SK-N-SH (cell line): ENCODE data around the gene ISG20.
A peak's percentile ranks its signal among the peaks of the same experiment; 100 is the strongest.

ENCODE experiments used
- FOXM1 ChIP-seq: IDR thresholded peaks from 2 replicates; pipeline ENCODE4 v1.4.0; 2012; ENCODE audit warnings: low read depth, mild to moderate bottlenecking
- MXI1 ChIP-seq: IDR thresholded peaks from 2 replicates; pipeline ENCODE4 v1.6.1; 2012; ENCODE audit warnings: mild to moderate bottlenecking, low read depth, low read length, improper control_type of control experiment
- NFIC ChIP-seq: IDR thresholded peaks from 2 replicates; pipeline ENCODE4 v1.4.0; 2012; ENCODE audit warnings: borderline replicate concordance
- POLR2AphosphoS5 ChIP-seq: IDR thresholded peaks from 2 replicates; pipeline ENCODE4 v1.6.1; 2012; ENCODE audit warnings: low read depth, low read length
- REST ChIP-seq: IDR thresholded peaks from 2 replicates; pipeline ENCODE4 v1.6.1; 2012; ENCODE audit warnings: mild to moderate bottlenecking, low read depth, low read length, moderate library complexity
- SMC3 ChIP-seq: IDR thresholded peaks from 2 replicates; pipeline ENCODE4 v1.6.1; 2012; ENCODE audit warnings: low read depth, low read length, improper control_type of control experiment
- TCF12 ChIP-seq: IDR thresholded peaks from 2 replicates; pipeline ENCODE4 v1.4.0; 2012
- TF ChIP-seq, protein P1 (sequence below): fragments of 200-600 bp; sonication (generic); IDR thresholded peaks from 2 replicates; pipeline ENCODE4 v1.6.1; 2017; ENCODE audit warnings: antibody characterized with exemption, mild to moderate bottlenecking, moderate library complexity
- TF ChIP-seq, protein P2 (sequence below): IDR thresholded peaks from 2 replicates; pipeline ENCODE4 v1.4.0; 2012; ENCODE audit warnings: low read depth, borderline replicate concordance
- TF ChIP-seq, protein P3 (sequence below): fragments of 150-350 bp; IDR thresholded peaks from 2 replicates; pipeline ENCODE4 v1.6.1; 2016; ENCODE audit warnings: mild to moderate bottlenecking, low read depth, low read length
- TF ChIP-seq, protein P4 (sequence below): fragments of 150-350 bp; IDR thresholded peaks from 2 replicates; pipeline ENCODE4 v1.6.1; 2017; ENCODE audit warnings: antibody characterized with exemption, low read length, low read depth, borderline replicate concordance

- TF ChIP-seq, protein P1, sequence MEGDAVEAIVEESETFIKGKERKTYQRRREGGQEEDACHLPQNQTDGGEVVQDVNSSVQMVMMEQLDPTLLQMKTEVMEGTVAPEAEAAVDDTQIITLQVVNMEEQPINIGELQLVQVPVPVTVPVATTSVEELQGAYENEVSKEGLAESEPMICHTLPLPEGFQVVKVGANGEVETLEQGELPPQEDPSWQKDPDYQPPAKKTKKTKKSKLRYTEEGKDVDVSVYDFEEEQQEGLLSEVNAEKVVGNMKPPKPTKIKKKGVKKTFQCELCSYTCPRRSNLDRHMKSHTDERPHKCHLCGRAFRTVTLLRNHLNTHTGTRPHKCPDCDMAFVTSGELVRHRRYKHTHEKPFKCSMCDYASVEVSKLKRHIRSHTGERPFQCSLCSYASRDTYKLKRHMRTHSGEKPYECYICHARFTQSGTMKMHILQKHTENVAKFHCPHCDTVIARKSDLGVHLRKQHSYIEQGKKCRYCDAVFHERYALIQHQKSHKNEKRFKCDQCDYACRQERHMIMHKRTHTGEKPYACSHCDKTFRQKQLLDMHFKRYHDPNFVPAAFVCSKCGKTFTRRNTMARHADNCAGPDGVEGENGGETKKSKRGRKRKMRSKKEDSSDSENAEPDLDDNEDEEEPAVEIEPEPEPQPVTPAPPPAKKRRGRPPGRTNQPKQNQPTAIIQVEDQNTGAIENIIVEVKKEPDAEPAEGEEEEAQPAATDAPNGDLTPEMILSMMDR = no peak; the same call in 1 of the 2 replicates
- TF ChIP-seq NFIC (no peak), REST (no peak), POLR2AphosphoS5 (peak; percentile 78), FOXM1 (0 out of 2 replicates have a peak, but pooled peaks have one; percentile 21), TCF12 (no peak; the same call in 1 of the 2 replicates), SMC3 (no peak), MXI1 (peak; percentile 100)
- TF ChIP-seq, protein P2, sequence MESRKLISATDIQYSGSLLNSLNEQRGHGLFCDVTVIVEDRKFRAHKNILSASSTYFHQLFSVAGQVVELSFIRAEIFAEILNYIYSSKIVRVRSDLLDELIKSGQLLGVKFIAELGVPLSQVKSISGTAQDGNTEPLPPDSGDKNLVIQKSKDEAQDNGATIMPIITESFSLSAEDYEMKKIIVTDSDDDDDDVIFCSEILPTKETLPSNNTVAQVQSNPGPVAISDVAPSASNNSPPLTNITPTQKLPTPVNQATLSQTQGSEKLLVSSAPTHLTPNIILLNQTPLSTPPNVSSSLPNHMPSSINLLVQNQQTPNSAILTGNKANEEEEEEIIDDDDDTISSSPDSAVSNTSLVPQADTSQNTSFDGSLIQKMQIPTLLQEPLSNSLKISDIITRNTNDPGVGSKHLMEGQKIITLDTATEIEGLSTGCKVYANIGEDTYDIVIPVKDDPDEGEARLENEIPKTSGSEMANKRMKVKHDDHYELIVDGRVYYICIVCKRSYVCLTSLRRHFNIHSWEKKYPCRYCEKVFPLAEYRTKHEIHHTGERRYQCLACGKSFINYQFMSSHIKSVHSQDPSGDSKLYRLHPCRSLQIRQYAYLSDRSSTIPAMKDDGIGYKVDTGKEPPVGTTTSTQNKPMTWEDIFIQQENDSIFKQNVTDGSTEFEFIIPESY = no peak
- TF ChIP-seq, protein P3, sequence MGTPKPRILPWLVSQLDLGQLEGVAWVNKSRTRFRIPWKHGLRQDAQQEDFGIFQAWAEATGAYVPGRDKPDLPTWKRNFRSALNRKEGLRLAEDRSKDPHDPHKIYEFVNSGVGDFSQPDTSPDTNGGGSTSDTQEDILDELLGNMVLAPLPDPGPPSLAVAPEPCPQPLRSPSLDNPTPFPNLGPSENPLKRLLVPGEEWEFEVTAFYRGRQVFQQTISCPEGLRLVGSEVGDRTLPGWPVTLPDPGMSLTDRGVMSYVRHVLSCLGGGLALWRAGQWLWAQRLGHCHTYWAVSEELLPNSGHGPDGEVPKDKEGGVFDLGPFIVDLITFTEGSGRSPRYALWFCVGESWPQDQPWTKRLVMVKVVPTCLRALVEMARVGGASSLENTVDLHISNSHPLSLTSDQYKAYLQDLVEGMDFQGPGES = peak; percentile 55
- TF ChIP-seq, protein P4, sequence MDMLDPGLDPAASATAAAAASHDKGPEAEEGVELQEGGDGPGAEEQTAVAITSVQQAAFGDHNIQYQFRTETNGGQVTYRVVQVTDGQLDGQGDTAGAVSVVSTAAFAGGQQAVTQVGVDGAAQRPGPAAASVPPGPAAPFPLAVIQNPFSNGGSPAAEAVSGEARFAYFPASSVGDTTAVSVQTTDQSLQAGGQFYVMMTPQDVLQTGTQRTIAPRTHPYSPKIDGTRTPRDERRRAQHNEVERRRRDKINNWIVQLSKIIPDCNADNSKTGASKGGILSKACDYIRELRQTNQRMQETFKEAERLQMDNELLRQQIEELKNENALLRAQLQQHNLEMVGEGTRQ = no peak
Observed at GRCh38 chr15:88620995-88621772, 17.6 kb upstream of the ISG20 start, which contains the start of gene AEN.
